ENCODE measurements around the gene SQSTM1.
A peak's percentile ranks its signal among the peaks of the same experiment; 100 is the strongest.

SQSTM1 gene

DNA sequence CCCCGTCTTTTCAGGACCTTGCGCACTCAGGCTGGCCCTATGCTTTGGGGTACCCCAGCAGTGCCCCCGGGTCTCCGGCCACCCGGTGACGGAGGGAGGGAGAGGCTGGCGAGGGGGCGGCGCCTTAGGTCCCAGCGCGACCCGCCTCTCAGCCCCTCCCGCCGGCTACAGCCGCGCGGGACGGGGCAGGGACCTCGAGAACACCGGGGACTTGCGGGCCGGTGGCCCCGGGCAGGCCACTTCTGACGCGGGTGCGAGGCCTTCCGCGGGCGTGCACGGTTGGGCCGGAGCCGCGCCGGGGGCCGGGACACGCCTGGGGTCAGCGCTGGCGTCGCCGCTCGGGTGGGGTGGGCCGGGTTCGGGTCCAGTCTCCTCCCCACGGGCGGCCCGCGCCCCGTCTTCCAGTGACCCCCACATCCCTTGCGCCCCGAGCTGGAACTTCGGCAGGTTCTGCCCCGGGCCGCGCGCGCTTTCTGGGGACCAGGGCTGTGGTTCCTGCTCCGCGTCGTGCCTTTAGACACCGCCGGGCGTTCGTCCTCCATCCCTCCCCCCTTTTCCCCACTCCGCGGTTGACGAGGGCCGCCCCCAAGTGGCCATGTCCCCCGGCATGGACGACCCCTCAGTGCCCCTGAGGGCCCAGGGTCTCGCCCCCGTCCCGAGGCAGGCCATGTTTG is 3.8 kb upstream of the SQSTM1 start:
- ChIA-PET POLR2A (no interaction called here), CTCF (interaction anchor here (0.8 to 2.5 kb wide), 2 partner anchors 20 to 21 kb away, joined by 3 to 8 read pairs; no protein-coding TSS in a partner anchor)
- TF ChIP-seq, protein P1, sequence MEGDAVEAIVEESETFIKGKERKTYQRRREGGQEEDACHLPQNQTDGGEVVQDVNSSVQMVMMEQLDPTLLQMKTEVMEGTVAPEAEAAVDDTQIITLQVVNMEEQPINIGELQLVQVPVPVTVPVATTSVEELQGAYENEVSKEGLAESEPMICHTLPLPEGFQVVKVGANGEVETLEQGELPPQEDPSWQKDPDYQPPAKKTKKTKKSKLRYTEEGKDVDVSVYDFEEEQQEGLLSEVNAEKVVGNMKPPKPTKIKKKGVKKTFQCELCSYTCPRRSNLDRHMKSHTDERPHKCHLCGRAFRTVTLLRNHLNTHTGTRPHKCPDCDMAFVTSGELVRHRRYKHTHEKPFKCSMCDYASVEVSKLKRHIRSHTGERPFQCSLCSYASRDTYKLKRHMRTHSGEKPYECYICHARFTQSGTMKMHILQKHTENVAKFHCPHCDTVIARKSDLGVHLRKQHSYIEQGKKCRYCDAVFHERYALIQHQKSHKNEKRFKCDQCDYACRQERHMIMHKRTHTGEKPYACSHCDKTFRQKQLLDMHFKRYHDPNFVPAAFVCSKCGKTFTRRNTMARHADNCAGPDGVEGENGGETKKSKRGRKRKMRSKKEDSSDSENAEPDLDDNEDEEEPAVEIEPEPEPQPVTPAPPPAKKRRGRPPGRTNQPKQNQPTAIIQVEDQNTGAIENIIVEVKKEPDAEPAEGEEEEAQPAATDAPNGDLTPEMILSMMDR (IDR thresholded peaks at IDR 0.05; ENCODE audit: insufficient read depth, low read length, missing control alignments), result no peak
- no peak for DNase-seq (ENCODE audit: low read depth, low spot score)
- peak overlapping the region; percentile 42 for H3K4me3 ChIP-seq (ENCODE audit: low read depth, low read length)

DNA sequence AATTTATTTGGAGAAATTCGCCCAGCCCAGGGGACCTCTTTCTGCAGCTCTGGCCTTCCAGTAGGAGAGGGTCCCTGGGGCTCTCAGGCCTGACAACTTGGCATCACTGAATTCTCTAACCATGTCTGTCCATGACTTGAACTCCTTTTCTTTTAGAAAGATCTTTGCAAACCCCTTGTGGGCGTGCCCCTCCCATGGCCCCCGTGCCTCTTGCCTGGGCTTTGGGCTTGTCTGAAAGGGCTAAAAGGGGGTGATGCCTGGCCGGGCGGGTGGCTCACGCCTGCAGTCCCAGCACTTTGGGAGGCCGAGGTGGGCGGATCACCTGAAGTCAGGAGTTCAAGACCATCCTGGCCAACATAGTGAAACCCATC is 3.2 kb upstream of the SQSTM1 start:
- TF ChIP-seq, protein P1 (IDR thresholded peaks at IDR 0.05; ENCODE audit: insufficient read depth, low read length, missing control alignments), result no peak
- ChIA-PET POLR2A (no interaction called here), CTCF (interaction anchor here (0.8 kb wide), 1 partner anchor 21 kb away, joined by 3 read pairs; no protein-coding TSS in a partner anchor)
- DNase-seq (ENCODE audit: low read depth, low spot score), result no peak
- no peak overlapping the region; the same call in 1 of the 2 replicates for H3K4me3 ChIP-seq (ENCODE audit: low read depth, low read length)

DNA sequence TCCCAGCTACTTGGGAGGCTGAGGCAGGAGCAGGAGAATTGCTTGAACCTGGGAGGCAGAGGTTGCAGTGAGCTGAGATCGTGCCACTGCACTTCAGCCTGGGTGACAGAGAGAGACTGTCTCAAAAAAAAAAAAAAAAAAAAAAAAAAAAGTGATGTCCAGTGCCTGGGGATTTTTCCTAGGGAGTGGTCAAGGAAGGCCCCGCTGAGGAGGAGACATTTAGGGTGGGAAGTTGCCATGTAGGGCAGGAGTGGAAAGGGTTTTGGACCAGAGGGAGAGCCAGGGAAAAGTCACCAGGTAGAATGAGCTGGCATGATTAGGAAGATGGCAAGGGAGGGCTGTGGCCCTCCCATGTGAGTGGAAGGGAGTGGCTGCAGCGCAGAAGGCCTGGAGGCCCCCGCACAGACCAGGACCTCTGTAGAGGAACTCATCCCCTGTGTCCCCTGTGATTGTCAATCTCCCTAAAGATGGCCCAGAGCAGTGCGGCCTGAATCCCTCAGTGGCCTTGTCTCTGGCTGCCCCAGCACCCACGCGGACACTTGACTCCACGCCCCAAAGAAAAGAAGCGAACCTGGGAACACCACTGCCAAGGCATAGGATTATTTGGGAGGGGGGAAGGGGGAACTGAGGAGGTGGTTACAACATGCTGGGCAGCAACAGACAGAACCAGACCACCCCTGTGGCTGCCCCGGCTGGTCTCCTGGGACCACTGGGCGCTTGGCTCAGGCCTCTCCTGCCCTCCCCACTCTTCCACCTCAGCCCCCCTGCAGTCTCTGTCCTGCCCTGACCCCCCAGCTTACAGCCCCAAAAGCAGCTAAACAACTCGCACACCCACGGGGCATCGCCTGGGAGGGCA is 2.6 kb upstream of the SQSTM1 start:
- ChIA-PET CTCF (interaction anchor here (0.8 kb wide), 1 partner anchor 22 kb away, joined by 3 read pairs; no protein-coding TSS in a partner anchor), POLR2A (no interaction called here)
- TF ChIP-seq, protein P1 (IDR thresholded peaks at IDR 0.05; ENCODE audit: insufficient read depth, low read length, missing control alignments), result no peak
- H3K4me3 ChIP-seq (ENCODE audit: low read depth, low read length), result no peak overlapping the region; the same call in 1 of the 2 replicates
- DNase-seq (ENCODE audit: low read depth, low spot score), result no peak

DNA sequence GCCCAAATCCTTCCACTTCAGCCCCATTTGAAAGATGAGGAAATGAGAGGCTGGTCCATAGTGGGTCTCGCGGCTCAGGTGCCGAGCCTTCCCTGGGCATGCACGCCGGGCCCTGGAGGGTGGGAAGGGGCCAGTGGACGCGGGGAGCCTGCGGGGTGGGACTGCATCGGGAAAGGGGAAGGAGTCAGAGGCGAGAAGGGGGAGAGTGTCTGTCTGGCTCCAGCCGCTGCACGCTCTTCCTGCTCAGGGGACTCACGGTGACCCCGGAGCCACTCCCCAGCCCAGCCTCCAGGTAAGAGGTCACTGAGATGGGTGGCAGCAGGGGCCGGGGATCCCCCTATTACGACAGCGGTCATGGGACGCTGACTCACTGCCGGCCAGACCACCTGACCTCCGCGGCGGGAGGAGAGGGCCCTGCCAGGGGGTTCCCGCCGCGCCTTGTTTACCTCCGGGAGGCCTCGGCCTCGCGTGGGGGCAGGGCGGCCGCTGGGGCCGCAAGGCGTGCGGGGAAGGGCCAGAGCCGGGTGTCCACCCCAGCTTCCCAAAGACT is 1.9 kb upstream of the SQSTM1 start:
- peak overlapping the region; percentile 40 for H3K4me3 ChIP-seq (ENCODE audit: low read depth, low read length)
- CTCF ChIA-PET, result interaction anchor here (1.0 to 1.1 kb wide), 3 partner anchors 17 to 205 kb away, joined by 3 to 6 read pairs (median 4); no protein-coding TSS in a partner anchor
- TF ChIP-seq, protein P1 (IDR thresholded peaks at IDR 0.05; ENCODE audit: insufficient read depth, low read length, missing control alignments), result no peak
- peak; percentile 65 for DNase-seq (ENCODE audit: low read depth, low spot score)
- POLR2A ChIA-PET, result interaction anchor here (1.0 to 2.6 kb wide), 2 partner anchors 7 to 12 kb away, joined by 3 to 15 read pairs; no protein-coding TSS in a partner anchor

DNA sequence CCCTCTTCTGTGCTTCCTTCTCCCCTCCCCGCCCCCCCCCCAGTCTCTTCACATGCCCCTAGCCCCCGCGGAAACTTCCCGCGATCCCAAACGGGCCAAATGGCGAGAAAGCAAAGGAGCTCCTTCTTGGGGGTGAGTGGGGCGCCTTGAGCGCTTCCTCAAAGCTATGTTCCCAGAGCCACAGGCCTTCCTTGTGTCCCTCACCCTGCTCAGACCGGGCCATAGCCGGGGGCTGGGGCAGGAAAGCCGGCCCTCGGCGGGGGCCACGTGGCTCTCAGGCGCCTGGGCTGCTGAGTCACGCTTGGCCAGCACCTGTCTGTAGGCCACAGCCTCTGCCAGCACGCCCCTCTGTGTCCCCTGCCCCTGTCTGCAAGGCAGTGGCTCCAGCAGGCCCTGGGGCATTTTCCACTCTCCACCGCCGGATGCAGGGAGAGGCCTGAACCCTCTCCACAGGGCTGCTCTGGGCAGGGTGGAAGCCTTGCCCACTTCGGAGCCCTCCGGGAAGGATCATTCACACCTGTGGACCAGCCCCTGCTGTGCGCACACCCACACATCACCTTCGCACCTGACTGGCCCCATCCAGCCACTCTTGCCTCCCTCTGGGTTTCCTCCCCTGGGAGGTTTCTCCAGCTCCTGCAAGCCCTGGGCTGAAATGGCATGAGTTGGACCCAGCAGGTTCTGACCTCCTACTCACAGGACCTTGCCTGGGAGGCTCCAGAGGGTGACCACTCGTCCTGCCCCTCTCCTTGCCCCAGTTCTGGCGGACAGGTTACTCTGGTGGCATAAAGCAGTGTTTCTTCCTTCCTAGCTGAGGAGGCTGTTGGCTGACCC is 1.2 kb upstream of the SQSTM1 start:
- POLR2A ChIA-PET, result interaction anchor here (1.0 to 2.6 kb wide), 8 partner anchors 8 to 511 kb away, joined by 3 to 15 read pairs (median 8); partner anchors contain the start of genes HNRNPH1, MAML1 and MGAT4B
- CTCF ChIA-PET, result interaction anchor here (0.6 to 1.6 kb wide), 5 partner anchors 17 to 205 kb away, joined by 3 to 9 read pairs (median 4); no protein-coding TSS in a partner anchor
- H3K4me3 ChIP-seq (ENCODE audit: low read depth, low read length), result no peak overlapping the region; the same call in 1 of the 2 replicates
- TF ChIP-seq, protein P1 (IDR thresholded peaks at IDR 0.05; ENCODE audit: insufficient read depth, low read length, missing control alignments), result no peak
- DNase-seq (ENCODE audit: low read depth, low spot score), result no peak

Data from AG04449 (cell line).